G401.6 (cell line): ENCODE data around the gene SNAI1.
"Not testable (repeated sequence)": the region's sequence is repeated elsewhere in the genome, so short reads cannot be mapped to it uniquely, and the experiment has no call there.

Source experiments
- FAIRE-seq: peaks from 2 replicates; lab custom pipeline; 2012; peaks lifted over from hg19 to GRCh38; lab: Jason Lieb, UNC

SNAI1 gene

DNA sequence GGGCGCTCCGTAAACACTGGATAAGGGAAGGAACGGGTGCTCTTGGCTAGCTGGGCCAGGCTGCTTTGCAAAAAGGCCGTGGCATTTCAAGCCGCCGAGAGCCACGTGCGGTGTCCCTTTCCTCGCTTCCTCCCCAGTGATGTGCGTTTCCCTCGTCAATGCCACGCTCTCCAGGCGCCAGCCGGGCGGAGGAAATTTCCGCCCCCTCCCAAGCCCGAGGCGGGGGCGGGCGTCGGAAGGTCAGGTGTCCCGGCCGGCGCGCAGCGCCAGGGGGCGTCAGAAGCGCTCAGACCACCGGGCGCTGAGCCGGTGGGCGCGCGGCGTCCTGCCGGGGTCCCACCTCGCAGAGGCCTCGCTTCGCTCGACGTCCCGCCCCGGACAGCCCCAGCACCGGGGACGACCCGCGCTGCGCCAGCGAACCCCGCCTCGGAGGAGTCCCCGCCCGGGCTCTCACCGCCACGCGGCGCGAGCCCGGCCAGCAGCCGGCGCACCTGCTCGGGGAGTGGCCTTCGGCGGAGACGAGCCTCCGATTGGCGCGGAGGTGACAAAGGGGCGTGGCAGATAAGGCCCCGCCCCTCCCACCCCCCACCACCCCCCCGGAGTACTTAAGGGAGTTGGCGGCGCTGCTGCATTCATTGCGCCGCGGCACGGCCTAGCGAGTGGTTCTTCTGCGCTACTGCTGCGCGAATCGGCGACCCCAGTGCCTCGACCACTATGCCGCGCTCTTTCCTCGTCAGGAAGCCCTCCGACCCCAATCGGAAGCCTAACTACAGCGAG, at the start of gene SNAI1:
Gene SNAI1 (plus strand): TSS at position 635 of the 777 bp plus-strand sequence. CDS start 80 bp downstream, at position 715.
- FAIRE-seq = no peak

DNA sequence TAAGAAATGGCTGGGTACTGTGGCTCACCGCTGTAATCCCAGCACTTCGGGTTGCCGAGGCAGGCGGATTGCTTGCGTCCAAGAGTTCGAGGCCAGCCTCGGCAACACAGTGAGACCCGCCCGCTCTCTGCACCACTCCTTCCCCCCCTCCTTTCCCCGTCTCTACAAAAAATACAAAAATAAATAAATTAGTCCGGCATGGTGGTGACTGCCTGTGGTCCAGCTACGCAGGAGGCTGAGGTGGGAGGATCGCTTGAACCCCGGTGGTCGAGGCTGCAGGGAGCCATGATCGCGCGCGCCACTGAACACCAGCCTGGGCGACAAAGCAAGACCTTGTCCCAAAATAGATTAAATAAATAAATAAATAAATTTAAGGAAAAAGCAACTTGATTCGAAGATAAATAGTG, 47.0 kb upstream of the SNAI1 start:
- FAIRE-seq = no peak

DNA sequence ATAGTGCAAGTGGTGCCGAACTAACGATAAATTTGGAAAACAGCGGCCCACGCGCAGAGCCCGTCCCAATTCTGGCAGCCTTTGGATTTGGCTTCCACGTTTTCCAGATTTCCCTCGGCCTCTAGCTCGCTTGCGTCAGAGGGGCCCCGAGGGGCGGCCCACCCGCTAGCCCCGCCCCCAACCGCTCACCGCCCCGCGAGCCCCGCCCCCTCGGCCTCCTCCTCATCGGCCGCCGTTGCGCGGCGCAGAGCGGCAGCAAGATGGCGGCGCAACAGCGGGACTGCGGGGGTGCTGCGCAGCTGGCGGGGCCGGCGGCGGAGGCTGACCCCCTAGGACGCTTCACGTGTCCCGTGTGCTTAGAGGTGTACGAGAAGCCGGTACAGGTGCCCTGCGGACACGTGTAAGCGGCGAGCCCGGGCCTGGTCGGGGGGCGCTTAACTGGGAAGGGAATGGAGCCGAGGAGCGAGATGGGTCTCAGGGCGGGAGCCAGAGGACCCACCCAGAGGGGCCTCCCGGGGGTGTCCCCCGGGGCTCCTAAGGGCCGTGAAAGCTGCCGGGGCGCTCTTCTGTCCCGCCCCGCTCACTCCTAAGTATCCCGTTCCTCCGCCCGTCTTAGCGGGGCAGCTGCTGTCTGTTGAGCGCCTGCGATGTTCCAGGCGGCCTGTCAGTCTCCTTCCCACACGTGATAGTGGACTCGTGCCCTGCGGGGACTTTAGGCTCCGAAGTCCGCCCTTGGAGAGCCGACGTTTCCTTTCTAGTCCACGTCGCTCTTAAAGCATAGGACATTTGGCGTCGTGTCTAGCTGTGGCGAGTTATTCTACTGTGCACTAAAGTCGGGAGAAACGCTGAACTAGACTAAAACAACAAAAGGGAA, 46.4 kb upstream of the SNAI1 start, which contains the start of gene RNF114:
Gene RNF114 (plus strand): TSS at position 245 of the 874 bp plus-strand sequence. CDS start 16 bp downstream, at position 261.
- FAIRE-seq = no peak

DNA sequence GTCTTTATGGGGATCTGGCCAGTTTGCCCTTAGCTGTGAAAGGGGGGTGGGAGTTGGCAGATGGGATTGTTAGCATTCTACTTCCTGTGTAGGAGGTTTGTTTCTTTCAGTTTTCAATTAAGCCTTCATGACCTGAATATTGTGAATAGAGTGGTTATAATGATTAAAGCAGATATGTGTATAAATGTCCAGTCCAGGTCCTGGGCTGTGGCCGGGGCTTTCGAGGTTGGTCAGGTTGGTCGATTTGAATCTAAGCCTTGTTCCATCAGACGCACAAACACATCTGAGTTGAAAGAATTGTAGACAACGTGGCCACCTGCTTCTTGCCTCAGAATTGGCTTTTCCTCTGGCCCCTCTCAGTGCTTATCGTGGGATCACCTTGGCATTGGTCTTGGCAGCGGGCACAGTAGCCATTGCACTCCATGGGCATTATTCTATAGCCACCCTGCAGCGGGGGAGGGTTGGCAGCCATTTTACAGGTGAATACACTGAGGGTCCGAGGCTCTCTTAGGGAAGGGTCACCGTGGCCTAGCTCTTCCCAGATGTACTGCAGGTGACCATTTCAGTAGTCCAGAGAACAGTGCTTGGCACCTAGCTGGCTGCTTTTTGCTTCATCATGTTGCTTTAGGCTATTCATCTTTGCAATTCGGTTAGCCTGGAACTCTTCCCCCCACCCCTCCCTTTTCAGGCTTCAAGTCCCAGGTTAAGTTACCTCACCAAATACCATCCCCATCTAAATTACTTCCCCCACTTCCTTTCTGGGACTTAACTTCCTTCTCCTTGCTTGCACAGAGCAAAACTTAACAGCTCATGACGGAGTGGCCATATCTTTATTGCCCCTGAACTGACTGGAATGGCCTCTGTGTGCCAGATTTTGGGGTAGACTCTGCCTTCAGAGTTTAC, 45.5 kb upstream of the SNAI1 start:
- no peak for FAIRE-seq

DNA sequence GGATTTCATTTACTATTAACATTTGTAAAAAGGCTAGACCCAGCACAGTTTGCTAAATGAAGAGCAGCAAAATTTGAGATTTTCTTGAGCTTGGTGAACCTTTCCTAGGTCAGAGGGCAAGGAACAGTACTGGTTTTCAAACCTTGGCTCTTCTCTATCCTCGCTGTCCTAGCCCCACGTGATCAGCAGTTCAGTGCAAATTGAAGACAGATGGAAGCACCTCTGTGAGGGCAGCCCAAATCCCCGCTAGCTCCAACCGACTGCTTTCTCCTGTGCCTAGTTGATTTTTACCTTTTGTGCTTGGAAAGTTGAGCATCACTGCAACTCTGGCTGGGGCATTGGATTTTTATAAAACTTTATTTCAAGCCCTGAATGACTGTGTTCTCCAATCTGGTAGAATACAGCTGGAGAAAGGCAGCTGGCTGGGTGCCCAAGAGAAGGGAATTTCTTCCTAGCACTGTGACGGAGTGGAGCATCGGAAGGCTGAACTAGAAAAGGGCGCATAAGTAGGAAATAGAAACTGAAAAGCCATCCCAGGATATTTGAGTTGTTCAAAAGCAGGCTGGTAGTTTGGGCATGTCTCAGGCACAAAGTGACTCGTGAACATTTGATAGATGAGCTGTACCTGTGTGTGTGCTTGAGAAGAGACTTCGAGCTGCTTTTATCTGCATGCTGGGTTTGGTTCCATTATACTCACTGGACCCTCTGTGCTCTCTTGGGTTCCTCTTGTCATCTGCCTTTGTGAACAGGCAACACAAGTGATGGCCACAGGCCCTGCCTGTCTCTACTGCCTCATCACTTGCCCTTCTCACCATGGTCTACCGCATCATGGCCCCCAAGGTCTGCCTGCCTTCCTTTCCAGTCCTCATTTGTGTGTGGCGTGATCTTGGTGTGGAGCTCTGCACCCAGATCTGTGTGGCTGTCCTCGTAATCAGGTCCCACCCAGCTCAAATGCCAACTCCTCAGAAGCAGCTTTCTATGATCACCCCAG, 44.3 kb upstream of the SNAI1 start:
- FAIRE-seq = no peak

DNA sequence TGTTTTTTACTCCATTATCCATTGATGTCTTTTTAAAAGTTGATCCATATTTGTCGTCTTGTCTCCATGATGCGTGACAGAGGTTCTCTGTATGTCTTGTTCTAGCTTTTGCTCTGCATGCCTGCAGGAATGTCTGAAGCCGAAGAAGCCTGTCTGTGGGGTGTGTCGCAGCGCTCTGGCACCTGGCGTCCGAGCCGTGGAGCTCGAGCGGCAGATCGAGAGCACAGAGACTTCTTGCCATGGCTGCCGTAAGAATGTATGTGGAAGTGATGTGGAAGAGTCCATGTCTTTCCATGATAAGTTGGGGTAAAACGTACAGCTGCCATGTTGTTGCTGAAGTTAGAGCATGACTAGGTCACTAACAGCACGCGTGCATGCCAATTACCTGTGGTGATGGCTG, 41.3 kb upstream of the SNAI1 start:
- no peak for FAIRE-seq

DNA sequence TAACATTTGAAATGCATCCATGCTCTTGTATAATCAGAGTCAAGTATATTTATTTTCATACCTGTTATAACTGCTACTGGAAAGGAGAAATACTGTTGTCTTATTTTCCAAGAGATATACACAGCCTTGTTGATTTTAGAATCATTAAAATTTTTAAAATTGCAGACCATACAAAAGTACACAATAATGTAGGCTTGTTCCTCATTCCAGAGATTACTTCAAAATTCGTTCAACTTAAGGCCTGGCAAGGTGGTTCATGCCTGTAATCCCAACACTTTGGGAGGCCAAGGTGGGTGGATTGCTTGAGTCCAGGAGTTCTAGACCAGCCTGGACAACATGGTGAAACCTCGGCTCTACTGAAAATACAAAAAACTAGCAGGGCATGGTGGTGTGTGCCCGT, 40.5 kb upstream of the SNAI1 start:
- FAIRE-seq = no peak

DNA sequence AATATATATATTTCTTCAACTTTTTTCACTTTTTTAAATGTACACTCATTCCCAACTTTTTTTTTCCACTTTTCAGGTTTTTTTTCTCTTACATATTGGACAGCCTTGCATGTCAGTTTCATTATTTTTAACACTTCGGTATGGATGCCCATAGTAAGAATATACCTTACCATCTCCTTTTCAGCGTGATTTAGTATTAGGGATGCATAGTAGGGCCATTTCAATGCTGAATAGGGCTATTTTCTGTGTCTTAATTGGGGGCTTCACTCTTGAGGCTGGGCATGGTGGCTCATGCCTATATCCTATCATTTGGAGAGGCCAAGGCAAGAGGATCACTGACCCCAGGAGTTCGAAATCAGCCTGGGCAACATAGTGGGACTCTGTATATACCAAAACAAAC, 39.8 kb upstream of the SNAI1 start:
- FAIRE-seq = no peak

DNA sequence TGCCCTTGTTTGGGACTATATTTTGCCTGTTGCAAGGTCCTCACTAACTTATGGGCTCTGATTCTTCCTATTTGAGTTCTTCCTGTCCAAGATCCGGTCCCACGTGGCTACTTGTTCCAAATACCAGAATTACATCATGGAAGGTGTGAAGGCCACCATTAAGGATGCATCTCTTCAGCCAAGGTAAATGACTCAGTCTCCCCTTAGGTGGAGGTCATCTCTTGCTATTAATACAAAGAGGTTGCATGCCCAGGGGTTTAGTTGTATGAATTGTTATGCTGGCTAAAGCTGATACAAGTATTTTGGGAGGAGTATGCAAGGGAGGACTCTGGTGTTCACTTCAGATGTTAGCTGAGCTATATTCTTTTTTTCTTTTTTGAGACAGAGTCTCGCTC, 37.5 kb upstream of the SNAI1 start:
- FAIRE-seq = no peak

DNA sequence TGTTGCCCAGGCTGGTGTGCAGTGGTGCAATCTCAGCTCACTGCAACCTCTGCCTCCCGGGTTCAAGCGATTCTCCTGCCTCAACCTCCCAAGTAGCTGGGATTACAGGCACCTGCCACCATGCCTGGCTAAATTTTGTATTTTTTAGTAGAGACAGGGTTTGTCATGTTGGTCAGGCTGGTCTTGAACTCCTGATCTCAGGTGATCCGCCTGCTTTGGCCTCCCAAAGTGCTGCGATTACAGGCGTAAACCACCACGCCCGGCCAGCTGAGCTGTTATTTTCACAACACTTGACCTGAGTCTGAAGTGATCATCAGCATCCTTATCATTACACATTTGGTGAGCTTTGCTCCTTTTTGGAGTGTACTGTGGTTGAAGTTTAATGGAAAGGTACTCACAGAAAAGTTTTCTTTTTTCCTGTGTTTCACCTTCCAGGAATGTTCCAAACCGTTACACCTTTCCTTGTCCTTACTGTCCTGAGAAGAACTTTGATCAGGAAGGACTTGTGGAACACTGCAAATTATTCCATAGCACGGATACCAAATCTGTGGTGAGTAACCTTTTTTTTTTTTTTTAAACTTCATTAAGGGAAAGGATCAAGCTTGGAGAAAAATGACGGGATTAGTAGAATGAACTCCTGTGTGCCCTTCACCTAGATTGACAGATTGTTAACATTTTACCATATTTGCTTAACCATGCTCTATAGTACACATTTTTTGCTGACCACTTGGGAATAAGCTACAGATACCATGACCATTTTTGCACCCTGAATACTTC, 36.9 kb upstream of the SNAI1 start:
- FAIRE-seq = no peak

DNA sequence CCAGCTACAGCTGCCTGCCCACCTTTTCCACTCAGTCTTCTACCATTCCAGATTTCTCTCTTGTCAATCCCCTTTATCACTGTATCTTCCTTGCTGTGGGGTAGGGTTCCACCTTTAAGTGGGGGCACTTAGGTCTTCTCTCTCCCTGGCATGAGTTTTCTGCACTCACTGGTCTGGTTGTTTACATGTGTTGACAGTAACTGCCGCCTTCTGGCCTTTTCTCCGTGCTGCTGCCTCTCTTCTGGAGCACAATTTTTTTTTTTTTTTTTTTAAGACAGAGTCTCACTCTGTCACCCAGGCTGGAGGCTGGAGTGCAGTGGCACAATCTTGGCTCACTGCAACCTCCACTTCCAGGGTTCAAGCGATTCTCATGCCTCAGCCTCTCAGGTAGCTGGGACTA, 34.6 kb upstream of the SNAI1 start:
- FAIRE-seq = no peak

DNA sequence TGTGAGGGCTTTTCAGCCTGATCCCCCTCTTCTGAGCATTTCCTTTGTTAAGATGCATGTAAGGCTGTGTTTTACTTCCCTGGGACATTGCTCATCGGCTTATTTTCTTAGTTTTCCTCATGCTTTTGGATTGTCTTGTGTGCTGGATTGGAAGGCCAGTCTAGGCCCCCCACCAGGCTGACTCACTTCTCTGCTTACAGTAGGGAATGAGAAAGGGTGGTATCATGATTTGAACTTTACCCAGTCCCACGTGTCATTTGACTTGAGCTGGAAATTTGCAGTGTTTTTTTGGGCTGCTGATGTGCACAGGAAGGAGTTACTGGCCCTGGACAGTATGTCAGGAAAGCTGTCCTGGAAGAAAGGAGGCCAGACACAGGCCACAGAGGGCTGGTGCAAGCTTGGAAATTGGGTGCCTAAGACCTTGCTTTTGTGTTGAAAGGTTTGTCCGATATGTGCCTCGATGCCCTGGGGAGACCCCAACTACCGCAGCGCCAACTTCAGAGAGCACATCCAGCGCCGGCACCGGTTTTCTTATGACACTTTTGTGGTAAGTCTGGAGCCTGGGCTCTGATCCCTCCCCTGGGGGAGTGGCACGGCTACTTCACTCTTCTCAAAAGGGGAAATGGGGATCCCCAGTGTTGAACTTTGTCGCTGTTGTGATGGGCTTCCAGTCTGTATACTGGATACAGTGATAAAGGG, 33.8 kb upstream of the SNAI1 start:
- FAIRE-seq = no peak

DNA sequence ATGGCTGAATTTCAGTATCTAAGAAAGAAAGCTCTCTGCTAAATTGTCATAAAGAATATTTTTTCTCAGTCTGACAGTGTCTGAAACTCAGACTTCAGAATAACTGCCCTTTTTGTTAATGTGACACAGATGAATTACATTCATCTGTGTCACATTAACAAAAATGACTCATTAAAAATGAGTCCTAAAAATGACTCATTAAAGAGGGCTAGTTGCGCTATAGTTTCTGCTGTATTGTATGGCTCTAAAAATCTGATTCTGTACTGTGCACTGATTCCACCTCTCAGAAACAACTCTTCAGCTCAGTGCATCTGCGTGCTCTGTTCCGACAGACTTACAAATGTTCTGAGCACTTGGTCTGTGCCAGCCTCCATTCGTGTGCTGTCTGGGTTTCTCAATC, 31.6 kb upstream of the SNAI1 start:
- FAIRE-seq = no peak

DNA sequence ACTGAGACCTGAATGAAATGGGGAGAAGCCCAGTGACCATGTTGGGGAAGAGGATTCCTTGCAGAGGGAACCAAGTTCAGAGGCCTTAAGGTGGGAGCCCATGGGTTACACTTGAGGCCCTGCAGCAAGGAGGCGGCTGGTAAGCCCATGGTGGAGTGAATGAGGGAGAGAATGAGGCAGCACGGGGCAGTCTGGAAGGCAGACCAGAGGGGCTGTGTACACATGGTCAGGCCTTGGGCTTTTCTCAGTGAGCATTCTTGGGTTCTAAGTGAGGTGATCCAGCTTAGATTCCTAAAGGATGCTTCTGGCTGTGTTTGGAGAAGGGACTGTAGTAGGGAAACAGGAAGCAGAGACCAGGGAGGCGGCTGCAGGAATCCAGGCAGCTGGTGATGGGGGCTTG, 27.6 kb upstream of the SNAI1 start:
- FAIRE-seq = no peak

DNA sequence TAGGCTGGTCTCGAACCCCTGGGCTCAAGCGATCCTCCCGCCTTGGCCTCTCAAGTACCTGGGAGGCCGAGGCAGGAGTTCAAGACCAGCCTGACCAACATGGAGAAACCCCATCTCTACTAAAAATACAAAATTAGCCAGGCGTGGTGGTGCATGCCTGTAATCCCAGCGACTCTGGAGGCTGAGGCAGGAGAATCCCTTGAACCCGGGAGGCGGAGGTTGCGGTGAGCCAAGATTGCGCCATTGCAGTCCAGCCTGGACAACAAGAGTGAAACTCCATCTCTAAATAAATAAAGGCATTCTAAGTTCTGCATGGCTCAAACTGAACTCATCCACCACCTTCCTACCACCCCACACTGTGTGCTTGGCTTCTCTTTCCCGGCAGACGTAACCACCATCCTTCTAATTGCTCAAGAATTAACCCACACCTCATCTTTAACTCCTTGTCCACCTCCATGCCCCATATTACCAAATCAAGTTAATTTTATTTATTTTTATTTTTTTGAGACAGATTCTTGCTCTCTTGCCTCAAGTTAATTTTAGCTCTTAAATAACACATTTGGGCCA, 26.9 kb upstream of the SNAI1 start:
- not testable (repeated sequence) for FAIRE-seq

DNA sequence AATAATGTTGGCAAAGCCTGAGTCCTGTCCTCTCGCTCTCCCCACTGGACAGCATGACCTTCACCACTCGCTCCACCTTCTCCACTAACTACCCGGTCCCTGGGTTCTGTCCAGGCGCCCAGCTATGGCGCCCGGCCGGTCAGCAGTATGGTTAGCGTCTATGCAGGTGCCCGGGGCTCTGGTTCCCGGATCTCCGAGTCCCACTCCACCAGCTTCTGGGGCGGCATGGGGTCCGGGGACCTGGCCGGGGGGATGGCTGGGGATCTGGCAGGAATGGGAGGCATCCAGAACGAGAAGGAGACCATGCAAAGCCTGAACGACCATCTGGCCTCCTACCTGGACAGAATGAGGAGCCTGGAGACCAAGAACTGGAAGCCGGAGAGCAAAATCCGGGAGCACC, 26.1 kb upstream of the SNAI1 start:
- no peak for FAIRE-seq

DNA sequence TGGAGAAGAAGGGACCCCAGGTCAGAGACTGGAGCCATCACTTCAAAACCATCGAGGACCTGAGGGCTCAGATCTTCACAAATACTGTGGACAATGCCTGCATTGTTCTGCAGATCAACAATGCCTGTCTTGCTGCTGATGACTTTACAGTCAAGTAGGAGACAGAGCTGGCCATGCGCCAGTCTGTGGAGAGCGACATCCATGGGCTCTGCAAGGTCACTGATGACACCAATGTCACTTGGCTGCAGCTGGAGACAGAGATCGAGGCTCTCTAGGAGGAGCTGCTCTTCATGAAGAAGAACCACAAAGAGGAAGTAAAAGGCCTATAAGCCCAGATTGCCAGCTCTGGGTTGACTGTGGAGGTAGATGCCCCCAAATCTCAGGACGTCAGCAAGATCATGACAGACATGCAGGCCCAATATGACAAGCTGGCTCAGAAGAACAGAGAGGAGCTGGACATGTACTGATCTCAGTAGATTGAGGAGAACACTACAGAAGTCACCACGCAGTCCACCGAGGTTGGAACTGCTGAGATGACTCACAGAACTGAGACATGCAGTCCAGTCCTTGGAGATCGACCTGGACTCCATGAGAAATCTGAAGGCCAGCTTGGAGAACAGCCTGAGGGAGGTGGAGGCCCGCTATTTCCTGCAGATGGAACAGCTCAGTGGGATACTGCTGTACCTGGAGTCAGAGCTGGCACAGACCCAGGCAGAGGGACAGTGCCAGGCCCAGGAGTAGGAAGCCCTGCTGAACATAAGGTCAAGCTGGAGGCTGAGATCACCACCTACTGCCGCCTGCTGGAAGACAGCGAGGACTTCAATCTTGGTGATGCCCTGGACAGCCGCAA, 25.5 kb upstream of the SNAI1 start:
- not testable (repeated sequence) for FAIRE-seq

DNA sequence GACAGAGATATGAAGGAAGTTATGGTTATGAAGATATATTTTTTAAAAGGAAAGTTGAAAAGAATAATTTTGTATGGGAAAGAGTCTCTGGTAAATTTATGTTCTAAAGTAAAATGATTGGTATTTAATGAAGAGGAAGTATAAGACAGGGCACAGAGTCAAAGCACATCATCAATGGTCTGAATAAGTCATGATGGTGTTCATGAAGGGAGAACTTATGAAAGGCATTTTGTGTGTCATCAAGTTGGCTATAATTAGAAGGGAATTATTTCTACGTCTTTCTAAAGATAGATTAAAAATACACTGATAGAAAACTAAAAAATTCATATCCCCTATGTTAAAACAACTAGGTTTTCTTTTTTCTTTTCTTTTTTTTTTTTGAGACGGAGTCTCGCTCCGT, 21.4 kb upstream of the SNAI1 start:
- no peak for FAIRE-seq
